H1 (cell line): ENCODE measurements around the gene CST11. TPM values are rescaled to one million over a fixed set of nuclear protein-coding genes. Genes with fewer than 3 reads are reported as not detected.

Source experiments
- CTCF ChIA-PET: fragments of 300-600 bp; sonication (Branson Sonifier 250); formaldehyde crosslinking; loops from one replicate; lab custom pipeline; 2021; ENCODE audit not compliant: partially characterized antibody; lab: Charles Lee
- POLR2A ChIA-PET: fragments of 300-600 bp; sonication (Branson Sonifier 250); formaldehyde crosslinking; loops from one replicate; lab custom pipeline; 2021; ENCODE audit warnings: inconsistent platforms; ENCODE audit not compliant: partially characterized antibody; lab: Charles Lee
- DNase-seq, 2 experiments: peaks; one replicate each; pipeline versions ENCODE4 v3.0.0 to v3.0.0-alpha.2; 2010 to 2022; ENCODE audit warnings: low spot score in 2 of 2, low read depth in 1 of 2, mixed read lengths in 1 of 2
- FAIRE-seq: peaks from 2 replicates; lab custom pipeline; 2011; peaks lifted over from hg19 to GRCh38; lab: Jason Lieb, UNC
- H2AFZ ChIP-seq: 2 replicates; pipeline ENCODE4 v1.8.1; 2012; ENCODE audit warnings: low read length, inconsistent platforms
- H2AK5ac ChIP-seq: 2 replicates; pipeline ENCODE4 v1.6.1; 2013; ENCODE audit warnings: low read depth, low read length
- H2BK120ac ChIP-seq: replicated peaks from 2 replicates; pipeline ENCODE3; 2013; ENCODE audit warnings: low read depth, low read length, inconsistent platforms
- H2BK12ac ChIP-seq: 2 replicates; pipeline ENCODE4 v1.6.1; 2013; ENCODE audit warnings: low read depth, low read length
- H2BK15ac ChIP-seq: 2 replicates; pipeline ENCODE4 v1.6.1; 2013; ENCODE audit warnings: low read length
- H2BK20ac ChIP-seq: 2 replicates; pipeline ENCODE4 v1.6.1; 2013; ENCODE audit warnings: low read length
- H2BK5ac ChIP-seq: 2 replicates; pipeline ENCODE4 v1.6.1; 2013; ENCODE audit warnings: low read depth, low read length
- H3K14ac ChIP-seq: 2 replicates; pipeline ENCODE4 v1.6.1; 2013; ENCODE audit warnings: inconsistent platforms; ENCODE audit not compliant: insufficient read length
- H3K18ac ChIP-seq: 2 replicates; pipeline ENCODE4 v1.6.1; 2013; ENCODE audit warnings: low read length; ENCODE audit errors: extremely low read depth
- H3K23ac ChIP-seq: 2 replicates; pipeline ENCODE4 v1.6.1; 2013; ENCODE audit warnings: inconsistent platforms; ENCODE audit not compliant: insufficient read length
- H3K23me2 ChIP-seq: 2 replicates; pipeline ENCODE4 v1.6.1; 2013; ENCODE audit warnings: low read depth, low read length
- H3K27ac ChIP-seq: 2 replicates; pipeline ENCODE4 v1.6.1; 2011; ENCODE audit warnings: low read depth, low read length, inconsistent platforms
- H3K27me3 ChIP-seq, 4 experiments: replicated peaks in 1 of 4; 1 replicate in 1 of 4; 2 replicates in 3 of 4; pipeline versions ENCODE4 v1.6.1 to v1.8.1; 2011 to 2013; ENCODE audit warnings: low read length in 3 of 4, mild to moderate bottlenecking in 3 of 4, inconsistent platforms in 2 of 4, mixed read lengths in 2 of 4, moderate library complexity in 1 of 4; ENCODE audit not compliant: control insufficient read depth in 3 of 4, insufficient read depth in 3 of 4; ENCODE audit errors: extremely low read depth in 1 of 4
- H3K36me3 ChIP-seq, 4 experiments: 2 replicates each; pipeline versions ENCODE4 v1.6.1 to v1.8.1; 2011 to 2013; ENCODE audit warnings: mild to moderate bottlenecking in 4 of 4, low read length in 3 of 4, moderate library complexity in 2 of 4, control low read depth in 1 of 4, inconsistent platforms in 1 of 4; ENCODE audit not compliant: insufficient read depth in 4 of 4, control insufficient read depth in 2 of 4
- H3K4ac ChIP-seq: replicated peaks from 2 replicates; pipeline ENCODE3; 2013; ENCODE audit warnings: low read length, low read depth, mixed read lengths, inconsistent platforms; ENCODE audit not compliant: insufficient read length
- H3K4me1 ChIP-seq, 4 experiments: replicated peaks in 1 of 4; 1 replicate in 1 of 4; 2 replicates in 3 of 4; pipeline versions ENCODE4 v1.6.1 to v1.8.1; 2011 to 2013; ENCODE audit warnings: low read length in 3 of 4, inconsistent platforms in 2 of 4, mixed read lengths in 1 of 4; ENCODE audit not compliant: insufficient read depth in 4 of 4, control insufficient read depth in 3 of 4
- H3K4me2 ChIP-seq, 2 experiments: 2 replicates each; pipeline versions ENCODE4 v1.6.1 to v1.8.1; 2011 to 2013; ENCODE audit warnings: low read depth in 2 of 2, low read length in 2 of 2, control low read depth in 1 of 2, inconsistent platforms in 1 of 2, mild to moderate bottlenecking in 1 of 2; ENCODE audit not compliant: insufficient read depth in 1 of 2
- H3K4me3 ChIP-seq, 4 experiments: fragments of 200-600, 300-600 bp in 1 of 4; sonication (generic), shearing (Covaris generic), sonication (Bioruptor Twin) in 1 of 4; 2 replicates each; pipeline versions ENCODE4 v1.5.1 to v1.8.1; 2011 to 2016; ENCODE audit warnings: low read length in 4 of 4, low read depth in 3 of 4, control low read depth in 2 of 4, inconsistent platforms in 2 of 4, mild to moderate bottlenecking in 2 of 4, mixed read lengths in 1 of 4, moderate library complexity in 1 of 4; ENCODE audit not compliant: insufficient read depth in 2 of 4; ENCODE audit errors: extremely low read depth in 1 of 4
- H3K56ac ChIP-seq: replicated peaks from 2 replicates; pipeline ENCODE3; 2013; ENCODE audit warnings: low read depth, mild to moderate bottlenecking, mixed read lengths, low read length, inconsistent platforms; ENCODE audit not compliant: insufficient read length
- H3K79me1 ChIP-seq: 2 replicates; pipeline ENCODE4 v1.6.1; 2013; ENCODE audit warnings: low read depth, low read length, control low read depth
- H3K79me2 ChIP-seq, 2 experiments: 2 replicates each; pipeline versions ENCODE4 v1.6.1 to v1.8.1; 2012 to 2013; ENCODE audit warnings: low read length in 2 of 2, mild to moderate bottlenecking in 2 of 2, inconsistent platforms in 1 of 2; ENCODE audit not compliant: insufficient read depth in 2 of 2, control insufficient read depth in 1 of 2
- H3K9ac ChIP-seq, 4 experiments: replicated peaks in 1 of 4; 1 replicate in 1 of 4; 2 replicates in 3 of 4; pipeline versions ENCODE4 v1.6.1 to v1.8.1; 2011 to 2013; ENCODE audit warnings: low read depth in 3 of 4, low read length in 3 of 4, control low read depth in 2 of 4, mild to moderate bottlenecking in 2 of 4, moderate library complexity in 2 of 4, inconsistent platforms in 1 of 4; ENCODE audit errors: extremely low read depth in 1 of 4
- H3K9me3 ChIP-seq, 2 experiments: 2 replicates each; pipeline versions ENCODE4 v1.6.1 to v1.8.1; 2012 to 2013; ENCODE audit warnings: mild to moderate bottlenecking in 2 of 2, moderate library complexity in 2 of 2, control low read depth in 1 of 2, inconsistent platforms in 1 of 2, low read depth in 1 of 2, low read length in 1 of 2, mixed read lengths in 1 of 2; ENCODE audit not compliant: insufficient read depth in 2 of 2
- H4K20me1 ChIP-seq, 2 experiments: replicated peaks in 1 of 2; 2 replicates each; pipeline versions ENCODE3 to v1.8.1; 2011 to 2013; ENCODE audit warnings: inconsistent platforms in 2 of 2, low read length in 2 of 2, mild to moderate bottlenecking in 1 of 2; ENCODE audit not compliant: insufficient read depth in 2 of 2, control insufficient read depth in 1 of 2
- H4K5ac ChIP-seq: 2 replicates; pipeline ENCODE4 v1.6.1; 2013; ENCODE audit warnings: low read length, low read depth, mixed read lengths, inconsistent platforms; ENCODE audit not compliant: insufficient read length
- H4K8ac ChIP-seq: 2 replicates; pipeline ENCODE4 v1.8.0; 2013; ENCODE audit warnings: mild to moderate bottlenecking, moderate library complexity, low read length, inconsistent platforms; ENCODE audit not compliant: insufficient read depth; ENCODE audit errors: extremely low read depth
- H4K91ac ChIP-seq: replicated peaks from 2 replicates; pipeline ENCODE3; 2013; ENCODE audit warnings: low read length, mixed read lengths, inconsistent platforms; ENCODE audit not compliant: insufficient read length
- WGBS, 2 experiments: shearing (Covaris generic) in 1 of 2; methylation state at CpG; one replicate each; pipeline versions ENCODE4 v1.1.6 to v1.1.7; 2013 to 2015; ENCODE audit warnings: low lambda C conversion rate in 2 of 2, mixed read lengths in 2 of 2, inconsistent platforms in 1 of 2, low coverage in 1 of 2, missing lambda C conversion rate in 1 of 2; ENCODE audit not compliant: insufficient replicate concordance in 2 of 2, insufficient coverage in 1 of 2, insufficient read length in 1 of 2; ENCODE audit errors: extremely low coverage in 1 of 2, missing lambda C conversion rate in 1 of 2; 5-methylcytosine and 5-hydroxymethylcytosine counted together
- polyA plus RNA-seq, 7 experiments: library from polyadenylated mRNA; depleted of rRNA in 3 of 7; stranded (reverse) in 5 of 7; unstranded in 2 of 7; fragments of >200 nt in 5 of 7; fragments of 200-250 nt in 2 of 7; gene quantifications; 1 replicate in 5 of 7; 2 replicates in 1 of 7; 4 replicates in 1 of 7; pipeline versions ENCODE4 v1.2.1 to v1.2.3, GENCODE V29; 2011 to 2013; ENCODE audit warnings: missing spikeins in 2 of 7, mixed read lengths in 2 of 7
- total RNA-seq: library from RNA; stranded (reverse); fragmentation: NEBNext Ultra II Directional; extraction: Animal tissue kit (Norgen Biotek cat#: 25700); gene quantifications from 2 replicates; pipeline ENCODE4 v1.2.1, GENCODE V29; 2021

CST11 gene
- total and polyA plus RNA-seq, 2 of the 8 experiments (the other 6 are each of a cell fraction or from before 2014, with no cell fraction given): 2.0 TPM; not detected in 1

GRCh38 chr20:23448167-23448566 is 4.5 kb downstream of the CST11 start:
- Histone ChIP-seq H2BK120ac (peak overlapping the region; percentile 38), H3K23me2 (peaks cover 5% of the 10 kb centered on the region; the same call in 1 of the 2 replicates), H4K8ac (no peak overlapping the region), H2BK12ac (no peak overlapping the region; the same call in 1 of the 2 replicates), H2BK15ac (no peak overlapping the region), H2AFZ (no peak overlapping the region), H3K27me3 (no peaks in the 10 kb centered on the region), H3K79me1 (no peaks in the 10 kb centered on the region), H3K4me3 (no peak overlapping the region), H3K4me1 (peaks cover 0 to 3% (median 0%) of the 10 kb centered on the region in 4 experiments; a peak in 2 of 7 replicates), H3K9me3 (no peaks in the 10 kb centered on the region), H3K4me2 (no peak overlapping the region), H3K9ac (no peak overlapping the region), H4K5ac (no peak overlapping the region), H3K36me3 (no peaks in the 10 kb centered on the region), H4K91ac (peak overlapping the region; percentile 51), H2BK20ac (no peak overlapping the region; the same call in 1 of the 2 replicates), H3K23ac (no peak overlapping the region), H2BK5ac (no peak overlapping the region), H4K20me1 (peaks cover 0 to 1% of the 10 kb centered on the region in 2 experiments), H3K79me2 (no peaks in the 10 kb centered on the region), H3K27ac (no peak overlapping the region), H3K4ac (no peak overlapping the region), H3K56ac (no peak overlapping the region), H3K18ac (no peak overlapping the region), H3K14ac (no peak overlapping the region), H2AK5ac (no peak overlapping the region)
- FAIRE-seq (no peak), DNase-seq (no peak)
- POLR2A ChIA-PET: no interaction called here
- CTCF ChIA-PET: interaction anchor here (1.3 to 18.9 kb wide), 5 partner anchors 10 to 158 kb away, joined by 3 to 328 read pairs (median 4); partner anchors contain the start of gene CST9
- 90% methylated on average over 5 of the region's 5 CpGs; no CpG with 5 or more reads in 1 of the 2 experiments for WGBS, 2 experiments
